ENCODE measurements around the gene NADK.

- TF ChIP-seq EZH2phosphoT487 (IDR thresholded peaks at IDR 0.05; ENCODE audit: insufficient read depth, low read depth) (no peak), EZH2 (IDR thresholded peaks at IDR 0.05; ENCODE audit: insufficient read depth, poor library complexity, severe bottlenecking) (no peak)
These were observed 19.6 kb upstream of the NADK start for GRCh38 chr1:1797731-1798341.
